Activated B cell treated with CpG ODN at 0.5 μM for 24 hours (primary cell): ENCODE data around the gene TAS1R3. TPM values are rescaled to one million over a fixed set of nuclear protein-coding genes. Genes with fewer than 3 reads are reported as not detected.
"Not testable (repeated sequence)": the region's sequence is repeated elsewhere in the genome, so short reads cannot be mapped to it uniquely, and the experiment has no call there.

Experiments
- ATAC-seq: fragments of 200-7000 bp; cut with Tn5 transposase; one replicate; pipeline ENCODE4 v1.10.0; 2021; ENCODE audit warnings: low read depth, mild to moderate bottlenecking, moderate library complexity
- CTCF ChIA-PET: fragments of 350-600 bp; sonication (Branson Sonifier 250); formaldehyde crosslinking; loops from one replicate; lab custom pipeline; 2021; ENCODE audit warnings: antibody characterized with exemption; lab: Charles Lee
- POLR2A ChIA-PET: fragments of 350-600 bp; sonication (Branson Sonifier 250); formaldehyde crosslinking; loops from one replicate; lab custom pipeline; 2021; ENCODE audit warnings: antibody characterized with exemption; lab: Charles Lee
- DNase-seq: peaks from one replicate; pipeline ENCODE4 v3.0.0; 2022
- H3K27ac Mint-ChIP-seq: one replicate; pipeline ENCODE4 v1.8.0; 2020; ENCODE audit warnings: mixed read lengths
- H3K27me3 Mint-ChIP-seq: one replicate; pipeline ENCODE4 v1.8.0; 2021; ENCODE audit warnings: mixed read lengths
- H3K36me3 Mint-ChIP-seq: one replicate; pipeline ENCODE4 v1.8.0; 2021; ENCODE audit warnings: low read depth, mixed read lengths
- H3K4me1 Mint-ChIP-seq: one replicate; pipeline ENCODE4 v1.8.0; 2021; ENCODE audit warnings: mixed read lengths
- H3K4me3 Mint-ChIP-seq: one replicate; pipeline ENCODE4 v1.8.0; 2020; ENCODE audit warnings: mild to moderate bottlenecking, mixed read lengths
- H3K9me3 Mint-ChIP-seq: one replicate; pipeline ENCODE4 v1.8.0; 2020; ENCODE audit warnings: mixed read lengths
- intact Hi-C: fragments of 100-400 bp; cut with micrococcal nuclease; formaldehyde crosslinking; loops from one replicate; pipeline ENCODE4 v1.15.1; 2024
- total RNA-seq: library from RNA; stranded (reverse); gene quantifications from 2 replicates; pipeline ENCODE4 v1.2.3, GENCODE V29; 2022
- TF ChIP-seq, protein P1 (sequence below): fragments of 200-600 bp; IDR thresholded peaks from one replicate; pipeline ENCODE4 v1.8.0; 2022; ENCODE audit warnings: antibody characterized with exemption, mild to moderate bottlenecking

The TAS1R3 gene
- total RNA-seq, 1 donor from 2014 or later: 2.5 TPM

DNA sequence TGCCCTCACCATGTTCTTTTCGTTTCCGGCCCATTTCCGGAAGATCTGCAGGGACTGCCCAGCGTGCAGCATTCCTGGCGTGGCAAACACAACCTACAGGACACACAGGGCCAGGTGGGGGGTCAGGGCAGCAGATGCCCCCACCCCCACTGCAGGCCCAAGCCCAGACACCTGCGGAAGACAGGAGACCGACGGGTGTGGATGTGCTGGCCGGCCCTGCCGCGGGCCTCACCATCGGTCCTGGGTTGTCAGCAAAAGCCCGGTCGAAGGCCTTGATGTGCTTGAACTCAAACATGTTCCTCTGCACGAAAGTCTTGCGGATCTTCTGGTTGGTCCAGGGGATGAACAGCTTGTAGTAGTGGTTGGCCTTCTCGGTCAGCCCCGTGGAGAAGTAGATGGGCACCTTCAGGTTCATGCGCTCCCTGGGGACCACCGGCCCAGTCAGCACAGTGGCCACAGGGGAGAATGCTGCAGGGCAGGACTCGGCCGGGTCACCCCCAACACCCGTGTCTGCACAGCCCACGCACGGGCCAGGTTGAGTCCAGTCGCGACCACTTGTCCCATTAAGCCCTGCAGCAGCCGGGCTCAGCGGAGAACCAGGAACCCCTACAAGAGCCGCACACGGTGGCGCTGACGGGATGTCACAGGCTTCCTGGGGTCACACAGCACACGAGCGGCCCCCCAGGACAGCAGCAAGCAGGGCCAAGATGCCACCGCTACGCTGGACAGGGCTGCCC is 17.4 kb upstream of the TAS1R3 start:
- ATAC-seq: no peak

DNA sequence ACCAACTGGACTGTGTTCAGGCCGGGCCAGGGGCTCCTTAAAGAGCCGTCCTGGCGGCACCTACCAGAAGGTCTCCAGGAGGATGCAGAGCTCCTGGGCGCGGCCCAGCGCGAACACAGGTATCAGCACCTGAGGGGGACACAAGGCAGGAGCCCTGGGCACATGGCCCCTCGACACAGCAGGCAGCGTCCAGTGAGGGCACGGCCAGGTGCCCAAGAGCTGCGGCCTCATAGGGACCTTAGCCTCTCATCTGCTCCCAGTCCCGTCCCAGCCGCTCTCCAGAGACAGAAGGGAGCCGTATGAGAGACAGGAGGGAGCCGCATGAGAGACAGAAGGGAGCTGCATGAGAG is 16.9 kb upstream of the TAS1R3 start:
- Mint-ChIP-seq H3K36me3 (peaks cover 48% of the 10 kb centered on the region), H3K27me3 (no peaks in the 10 kb centered on the region), H3K4me3 (no peak overlapping the region), H3K9me3 (no peaks in the 10 kb centered on the region), H3K27ac (no peak overlapping the region), H3K4me1 (peaks cover 5% of the 10 kb centered on the region)
- ATAC-seq (no peak), DNase-seq (no peak)
- intact Hi-C loops: no loop called here
- TF ChIP-seq, protein P1, sequence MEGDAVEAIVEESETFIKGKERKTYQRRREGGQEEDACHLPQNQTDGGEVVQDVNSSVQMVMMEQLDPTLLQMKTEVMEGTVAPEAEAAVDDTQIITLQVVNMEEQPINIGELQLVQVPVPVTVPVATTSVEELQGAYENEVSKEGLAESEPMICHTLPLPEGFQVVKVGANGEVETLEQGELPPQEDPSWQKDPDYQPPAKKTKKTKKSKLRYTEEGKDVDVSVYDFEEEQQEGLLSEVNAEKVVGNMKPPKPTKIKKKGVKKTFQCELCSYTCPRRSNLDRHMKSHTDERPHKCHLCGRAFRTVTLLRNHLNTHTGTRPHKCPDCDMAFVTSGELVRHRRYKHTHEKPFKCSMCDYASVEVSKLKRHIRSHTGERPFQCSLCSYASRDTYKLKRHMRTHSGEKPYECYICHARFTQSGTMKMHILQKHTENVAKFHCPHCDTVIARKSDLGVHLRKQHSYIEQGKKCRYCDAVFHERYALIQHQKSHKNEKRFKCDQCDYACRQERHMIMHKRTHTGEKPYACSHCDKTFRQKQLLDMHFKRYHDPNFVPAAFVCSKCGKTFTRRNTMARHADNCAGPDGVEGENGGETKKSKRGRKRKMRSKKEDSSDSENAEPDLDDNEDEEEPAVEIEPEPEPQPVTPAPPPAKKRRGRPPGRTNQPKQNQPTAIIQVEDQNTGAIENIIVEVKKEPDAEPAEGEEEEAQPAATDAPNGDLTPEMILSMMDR: no peak
- ChIA-PET CTCF (no interaction called here), POLR2A (no interaction called here)

More for the DNA sequence above, 17.4 kb upstream of the TAS1R3 start:
- intact Hi-C loops: no loop called here
- Mint-ChIP-seq H3K9me3 (no peaks in the 10 kb centered on the region), H3K36me3 (peaks cover 42% of the 10 kb centered on the region), H3K4me1 (peaks cover 7% of the 10 kb centered on the region), H3K27ac (no peak overlapping the region), H3K27me3 (no peaks in the 10 kb centered on the region), H3K4me3 (no peak overlapping the region)
- DNase-seq: no peak
- TF ChIP-seq, protein P1: no peak
- ChIA-PET POLR2A (no interaction called here), CTCF (no interaction called here)

DNA sequence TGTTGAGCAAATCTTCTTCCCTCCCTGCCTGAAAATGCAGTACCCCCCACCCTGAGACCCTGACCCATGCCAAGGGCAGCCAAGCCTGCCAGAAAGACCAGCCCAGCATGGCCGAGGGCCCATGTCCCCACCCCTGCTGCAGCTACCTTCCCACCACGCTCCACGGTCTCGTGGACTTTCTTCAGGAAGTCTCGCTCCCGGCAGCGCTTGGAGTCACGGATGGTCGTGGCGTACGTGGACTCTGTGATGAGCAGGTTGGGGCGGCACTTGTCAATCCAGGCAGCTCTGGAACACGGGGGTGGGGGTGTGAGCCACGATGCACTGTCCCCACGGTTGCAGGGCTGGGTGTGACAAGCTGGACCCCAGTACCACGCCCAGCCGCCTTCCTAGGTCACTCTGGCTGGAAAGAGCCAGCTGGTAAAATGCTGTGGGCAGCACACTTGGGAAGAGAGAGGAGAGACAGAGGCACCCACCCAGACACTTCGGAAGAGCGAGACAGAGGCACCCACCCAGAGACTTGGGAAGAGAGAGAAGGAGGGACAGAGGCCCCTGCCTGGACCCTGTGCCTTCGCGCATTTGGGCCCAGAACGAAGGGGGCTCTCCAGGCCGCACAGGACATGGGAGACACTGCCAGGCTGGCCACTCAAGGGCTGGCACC is 16.3 kb upstream of the TAS1R3 start:
- no peak overlapping the region for H3K27ac Mint-ChIP-seq
- CTCF ChIA-PET: no interaction called here

GRCh38 chr1:1315435-1315954 is 15.6 kb upstream of the TAS1R3 start:
- intact Hi-C loops: no loop called here
- ChIA-PET CTCF (no interaction called here), POLR2A (no interaction called here)
- Mint-ChIP-seq H3K27me3 (no peaks in the 10 kb centered on the region), H3K27ac (no peak overlapping the region), H3K9me3 (no peaks in the 10 kb centered on the region), H3K4me1 (no peaks in the 10 kb centered on the region), H3K4me3 (no peak overlapping the region), H3K36me3 (peaks cover 56% of the 10 kb centered on the region)
- ATAC-seq (no peak), DNase-seq (no peak)
- TF ChIP-seq, protein P1: no peak

More for the DNA sequence above, 16.3 kb upstream of the TAS1R3 start:
- TF ChIP-seq, protein P1: no peak
- H3K4me1 Mint-ChIP-seq: no peaks in the 10 kb centered on the region
- no peak for ATAC-seq
- no peaks in the 10 kb centered on the region for H3K27me3 Mint-ChIP-seq
- H3K36me3 Mint-ChIP-seq: peaks cover 51% of the 10 kb centered on the region
- H3K9me3 Mint-ChIP-seq: no peaks in the 10 kb centered on the region
- intact Hi-C loops: no loop called here
- no peak for DNase-seq
- H3K4me3 Mint-ChIP-seq: no peak overlapping the region
- POLR2A ChIA-PET: no interaction called here

GRCh38 chr1:1316199-1316598 is 14.9 kb upstream of the TAS1R3 start:
- H3K9me3 Mint-ChIP-seq, ATAC-seq, intact Hi-C loops, H3K4me1 Mint-ChIP-seq, H3K4me3 Mint-ChIP-seq, DNase-seq, H3K27me3 Mint-ChIP-seq, CTCF ChIA-PET, POLR2A ChIA-PET, H3K27ac Mint-ChIP-seq: not testable (repeated sequence)
- peaks cover 53% of the 10 kb centered on the region for H3K36me3 Mint-ChIP-seq
